ENCODE data around the gene VWA3A. TPM values are rescaled to one million over a fixed set of nuclear protein-coding genes. Genes with fewer than 3 reads are reported as not detected.

VWA3A gene
- total RNA-seq, 3 donors from 2014 or later = 0.29 to 2.3 TPM; not detected in 1

DNA sequence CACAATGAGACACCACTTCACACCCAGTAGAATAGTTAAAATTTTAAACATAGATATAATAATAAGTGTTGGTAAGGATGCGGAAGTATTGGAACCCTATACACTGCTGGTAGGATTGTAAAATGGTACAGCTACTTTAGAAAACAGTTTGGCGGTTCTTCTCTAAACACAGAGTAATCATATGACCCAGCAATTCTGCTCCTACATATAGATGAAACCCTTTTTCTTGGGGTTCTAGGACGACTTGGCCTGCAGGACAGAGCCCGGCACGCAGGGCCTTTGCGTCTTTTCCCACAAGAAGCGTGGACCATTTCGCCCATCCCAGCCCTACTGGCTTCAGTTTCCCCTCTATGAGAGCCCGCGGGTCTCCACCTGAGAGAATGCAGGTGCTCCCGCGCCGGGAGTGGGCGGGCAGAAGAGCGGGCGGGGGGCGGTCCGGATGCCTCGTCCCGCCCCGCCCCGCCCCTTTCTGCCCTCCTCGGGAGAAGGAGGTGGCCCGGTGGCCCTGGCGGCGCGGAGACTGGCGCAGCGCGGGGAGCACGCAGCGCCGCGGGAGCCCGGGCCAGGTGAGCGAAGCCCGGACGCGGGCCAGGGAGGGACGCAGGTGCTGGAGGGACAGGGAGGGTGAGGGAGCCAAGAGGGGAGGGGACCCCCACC lies 69.8 kb downstream of the VWA3A start, which contains the start of gene SDR42E2:
Gene SDR42E2, plus strand, starts transcription at position 508 of the 657 bp plus-strand sequence. CDS start 3,077 bp downstream, outside the sequence.
- Histone ChIP-seq H3K27me3 (peaks cover 0 to 10% of the 10 kb centered on the region in 2 donors), H3K4me3 (peak within 1 kb of the TSS in 2 of 3 donors; percentile 26 to 48), H3K36me3 (no peaks in the 10 kb centered on the region), H3K27ac (no peak within 1 kb of the TSS), H3K4me1 (no peaks in the 10 kb centered on the region), H3K9me3 (no peaks in the 10 kb centered on the region)
- DNase-seq (ENCODE audit: low spot score in 2 of 2) = no peak
- intact Hi-C loops (cut with DNase I; ENCODE audit: low total_unique reads) = no loop called here
- TF ChIP-seq, protein P1, sequence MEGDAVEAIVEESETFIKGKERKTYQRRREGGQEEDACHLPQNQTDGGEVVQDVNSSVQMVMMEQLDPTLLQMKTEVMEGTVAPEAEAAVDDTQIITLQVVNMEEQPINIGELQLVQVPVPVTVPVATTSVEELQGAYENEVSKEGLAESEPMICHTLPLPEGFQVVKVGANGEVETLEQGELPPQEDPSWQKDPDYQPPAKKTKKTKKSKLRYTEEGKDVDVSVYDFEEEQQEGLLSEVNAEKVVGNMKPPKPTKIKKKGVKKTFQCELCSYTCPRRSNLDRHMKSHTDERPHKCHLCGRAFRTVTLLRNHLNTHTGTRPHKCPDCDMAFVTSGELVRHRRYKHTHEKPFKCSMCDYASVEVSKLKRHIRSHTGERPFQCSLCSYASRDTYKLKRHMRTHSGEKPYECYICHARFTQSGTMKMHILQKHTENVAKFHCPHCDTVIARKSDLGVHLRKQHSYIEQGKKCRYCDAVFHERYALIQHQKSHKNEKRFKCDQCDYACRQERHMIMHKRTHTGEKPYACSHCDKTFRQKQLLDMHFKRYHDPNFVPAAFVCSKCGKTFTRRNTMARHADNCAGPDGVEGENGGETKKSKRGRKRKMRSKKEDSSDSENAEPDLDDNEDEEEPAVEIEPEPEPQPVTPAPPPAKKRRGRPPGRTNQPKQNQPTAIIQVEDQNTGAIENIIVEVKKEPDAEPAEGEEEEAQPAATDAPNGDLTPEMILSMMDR (IDR thresholded peaks at IDR 0.05) = no peak
- no peak for TF ChIP-seq POLR2A (IDR thresholded peaks at IDR 0.05)
- TF ChIP-seq POLR2AphosphoS5 (IDR thresholded peaks at IDR 0.05) = no peak

DNA sequence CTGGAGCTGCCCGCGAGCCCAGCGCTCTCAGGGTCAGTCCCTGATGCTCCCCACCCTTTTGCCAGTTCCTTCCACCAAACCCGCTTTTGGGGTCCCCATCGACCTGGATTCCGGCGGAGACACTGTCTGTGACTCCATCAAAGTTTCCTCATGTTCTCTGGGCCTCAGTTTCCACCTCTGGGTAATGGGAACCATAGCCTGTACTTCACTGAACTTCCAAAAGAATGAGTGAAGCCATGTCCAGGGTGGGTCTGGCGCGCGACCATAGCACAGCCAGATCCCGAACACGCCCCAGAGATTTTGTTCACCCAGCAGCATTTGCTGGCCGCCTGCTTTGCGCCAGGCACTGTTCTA lies 70.3 kb downstream of the VWA3A start:
- intact Hi-C loops (cut with DNase I; ENCODE audit: low total_unique reads) = no loop called here
- Histone ChIP-seq H3K27me3 (peaks cover 0 to 10% of the 10 kb centered on the region in 2 donors), H3K36me3 (no peaks in the 10 kb centered on the region), H3K4me1 (no peaks in the 10 kb centered on the region), H3K9me3 (no peaks in the 10 kb centered on the region), H3K4me3 (peak overlapping the region in 2 of 3 donors; percentile 26 to 48), H3K27ac (no peak overlapping the region)
- TF ChIP-seq, protein P1 (IDR thresholded peaks at IDR 0.05) = no peak
- TF ChIP-seq POLR2AphosphoS5 (IDR thresholded peaks at IDR 0.05) (no peak), POLR2A (IDR thresholded peaks at IDR 0.05) (no peak)
- no peak for DNase-seq (ENCODE audit: low spot score in 2 of 2)

DNA sequence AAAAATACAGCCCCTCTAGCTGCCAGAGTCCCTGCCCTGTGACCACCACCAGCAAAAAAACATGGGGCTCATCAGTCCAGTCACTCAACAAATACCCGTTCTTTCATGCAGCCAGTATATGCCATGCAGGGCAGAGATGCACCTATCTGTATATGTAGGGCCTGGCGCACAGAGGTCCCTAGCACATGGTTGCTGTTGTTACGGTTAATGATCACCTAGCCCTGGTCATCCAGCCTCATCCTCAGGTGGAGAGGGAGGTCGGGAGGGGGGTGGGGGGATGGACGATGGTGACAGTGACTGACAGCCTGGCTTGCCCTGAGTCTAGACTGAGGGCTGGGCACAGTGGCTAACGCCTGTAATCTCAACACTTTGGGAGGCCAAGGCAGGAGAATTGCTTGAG lies 71.5 kb downstream of the VWA3A start:
- Histone ChIP-seq H3K4me1 (no peaks in the 10 kb centered on the region), H3K36me3 (no peaks in the 10 kb centered on the region), H3K9me3 (no peaks in the 10 kb centered on the region), H3K27ac (no peak overlapping the region), H3K27me3 (peaks cover 0 to 10% of the 10 kb centered on the region in 2 donors), H3K4me3 (no peak overlapping the region)
- no peak for DNase-seq (ENCODE audit: low spot score in 2 of 2)
- TF ChIP-seq POLR2AphosphoS5 (IDR thresholded peaks at IDR 0.05) = no peak
- intact Hi-C loops (cut with DNase I; ENCODE audit: low total_unique reads) = no loop called here

DNA sequence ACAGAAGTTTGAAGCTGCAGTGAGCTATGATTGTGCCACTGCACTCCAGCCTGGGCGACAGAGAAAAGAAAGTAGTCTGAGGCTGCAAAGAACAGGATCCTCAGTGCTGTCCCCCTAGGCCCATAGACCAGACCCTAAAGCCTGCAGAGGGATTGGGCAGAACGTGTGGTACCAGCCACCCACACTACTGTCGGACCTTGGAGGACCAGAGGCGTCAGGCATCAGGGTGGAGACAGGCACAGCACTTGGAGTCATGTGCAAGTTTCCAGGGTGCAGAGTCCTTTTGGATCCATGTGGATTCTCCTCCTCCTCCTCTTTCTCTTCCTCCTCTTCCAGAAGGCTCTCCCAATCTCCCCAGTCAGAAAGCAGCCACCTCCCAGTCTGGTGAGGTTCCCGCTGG lies 72.1 kb downstream of the VWA3A start:
- Histone ChIP-seq H3K4me3 (no peak overlapping the region), H3K9me3 (no peaks in the 10 kb centered on the region), H3K27me3 (peaks cover 0 to 10% of the 10 kb centered on the region in 2 donors), H3K36me3 (no peaks in the 10 kb centered on the region), H3K27ac (no peak overlapping the region), H3K4me1 (no peaks in the 10 kb centered on the region)
- TF ChIP-seq, protein P1 (IDR thresholded peaks at IDR 0.05) = no peak
- no peak for DNase-seq (ENCODE audit: low spot score in 2 of 2)
- intact Hi-C loops (cut with DNase I; ENCODE audit: low total_unique reads) = no loop called here

DNA sequence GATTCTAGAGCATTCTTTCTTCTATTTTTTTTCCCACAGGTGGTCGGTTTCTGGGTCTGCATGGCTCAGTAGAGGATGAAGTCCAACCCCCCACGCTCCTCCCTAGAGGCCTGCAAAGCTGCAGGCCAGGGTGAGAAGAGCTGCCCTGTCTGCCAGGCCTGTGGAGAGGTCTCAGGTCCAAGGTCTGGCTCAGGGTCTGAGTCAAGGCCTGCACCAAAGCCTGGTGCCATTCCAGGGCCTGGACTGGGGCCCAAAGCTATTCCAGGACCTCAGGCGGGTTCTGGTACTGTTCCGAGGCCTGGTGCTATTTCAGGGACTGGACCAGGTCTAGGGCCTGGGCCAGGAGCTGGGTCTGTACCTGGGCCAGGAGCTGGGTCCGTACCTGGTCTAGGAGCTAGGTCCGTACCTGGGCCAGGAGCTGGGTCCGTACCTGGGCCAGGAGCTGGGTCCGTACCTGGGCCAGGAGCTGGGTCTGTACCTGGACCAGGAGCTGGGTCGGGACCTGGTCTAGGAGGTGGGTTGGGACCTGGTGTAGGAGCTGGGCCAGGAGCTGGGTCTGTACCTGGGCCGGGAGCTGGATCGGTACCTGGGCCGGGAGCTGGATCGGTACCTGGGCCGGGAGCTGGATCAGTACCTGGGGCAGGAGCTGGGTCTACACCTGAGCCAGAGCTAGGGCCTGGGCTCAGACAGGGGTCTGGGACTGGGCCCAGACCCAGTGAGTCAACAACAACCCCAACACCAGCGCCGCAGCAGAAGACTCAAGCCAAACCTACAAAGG lies 73.4 kb downstream of the VWA3A start:
- Histone ChIP-seq H3K27me3 (peaks cover 0 to 10% of the 10 kb centered on the region in 2 donors), H3K4me1 (no peaks in the 10 kb centered on the region), H3K4me3 (no peak overlapping the region), H3K27ac (no peak overlapping the region), H3K9me3 (no peaks in the 10 kb centered on the region), H3K36me3 (no peaks in the 10 kb centered on the region)
- no peak for DNase-seq (ENCODE audit: low spot score in 2 of 2)
- intact Hi-C loops (cut with DNase I; ENCODE audit: low total_unique reads) = no loop called here
- TF ChIP-seq, protein P1 (IDR thresholded peaks at IDR 0.05) = no peak
- TF ChIP-seq POLR2AphosphoS5 (IDR thresholded peaks at IDR 0.05) = no peak
- no peak for TF ChIP-seq POLR2A (IDR thresholded peaks at IDR 0.05)

Data from breast epithelium (tissue), 4 donors.